GF-D8 (cell line): Measurements from ENCODE around the gene VAT1L.
"Not testable (repeated sequence)": the region's sequence is repeated elsewhere in the genome, so short reads cannot be mapped to it uniquely, and the experiment has no call there.

Experiments used
- DNase-seq: peaks from one replicate; lab custom pipeline; 2025; lab: John Stamatoyannopoulos, UW

VAT1L gene

DNA sequence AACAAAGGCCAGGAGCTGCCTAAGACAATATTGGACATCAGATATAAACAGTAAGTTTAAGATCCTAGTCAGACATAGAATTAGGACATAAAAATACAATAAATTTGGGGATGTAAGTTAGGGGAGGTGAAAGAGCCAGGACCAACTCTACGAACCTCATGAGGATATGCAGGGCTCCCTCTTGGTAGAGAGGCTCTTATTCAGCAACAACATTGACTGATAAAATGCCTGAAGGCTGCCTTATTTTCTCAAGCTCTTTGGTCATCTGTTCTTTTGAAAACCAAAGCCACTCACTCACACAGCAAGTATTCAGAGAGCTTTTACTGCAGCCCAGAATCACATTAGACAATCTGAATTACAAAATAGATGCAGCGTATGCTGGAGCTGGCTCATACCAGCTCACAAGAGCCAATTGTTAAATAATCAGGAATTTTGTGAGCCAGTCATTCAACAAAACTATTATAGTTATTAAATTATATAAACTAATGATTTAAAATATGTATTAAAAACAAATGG lies 125.4 kb downstream of the VAT1L start:
- DNase-seq: no peak

DNA sequence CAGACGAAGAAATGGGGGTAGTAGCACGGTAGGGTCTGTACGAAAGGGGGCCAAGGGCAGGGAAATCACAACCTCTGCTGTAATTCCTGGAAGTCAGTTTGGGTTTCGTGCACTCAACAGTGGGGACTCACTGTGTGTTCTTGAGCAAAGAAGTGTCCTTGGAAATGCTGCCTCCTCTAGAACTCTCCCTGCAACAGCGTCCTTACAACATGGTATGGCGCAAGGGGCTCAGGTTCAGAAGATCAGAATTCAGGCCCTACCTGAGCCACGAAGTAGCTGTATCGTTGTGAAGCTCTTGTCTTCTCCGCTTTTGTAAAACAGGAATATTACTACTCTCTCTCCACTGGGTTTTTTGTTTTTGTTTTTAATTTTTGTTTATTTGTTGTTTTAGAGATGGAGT lies 127.7 kb downstream of the VAT1L start:
- DNase-seq: no peak

DNA sequence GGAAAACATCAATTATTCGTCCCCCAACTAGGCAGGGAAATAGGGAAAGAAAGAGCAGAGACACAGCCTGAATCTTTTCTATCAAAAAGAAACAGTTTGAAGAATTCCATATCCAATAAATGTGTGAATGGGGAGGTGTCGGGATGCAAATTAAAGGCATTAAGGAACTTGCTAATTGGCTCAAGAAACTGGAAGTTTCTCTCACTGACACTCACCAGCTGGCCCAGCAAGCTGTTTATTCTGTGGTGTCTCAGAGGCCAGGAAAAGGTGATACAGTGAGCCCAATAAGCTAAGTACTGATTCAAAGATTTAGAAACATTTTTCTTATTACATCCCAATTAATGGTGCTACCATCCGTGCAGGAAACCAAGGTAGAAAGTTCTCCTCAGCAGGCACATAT lies 129.6 kb downstream of the VAT1L start:
- no peak for DNase-seq

DNA sequence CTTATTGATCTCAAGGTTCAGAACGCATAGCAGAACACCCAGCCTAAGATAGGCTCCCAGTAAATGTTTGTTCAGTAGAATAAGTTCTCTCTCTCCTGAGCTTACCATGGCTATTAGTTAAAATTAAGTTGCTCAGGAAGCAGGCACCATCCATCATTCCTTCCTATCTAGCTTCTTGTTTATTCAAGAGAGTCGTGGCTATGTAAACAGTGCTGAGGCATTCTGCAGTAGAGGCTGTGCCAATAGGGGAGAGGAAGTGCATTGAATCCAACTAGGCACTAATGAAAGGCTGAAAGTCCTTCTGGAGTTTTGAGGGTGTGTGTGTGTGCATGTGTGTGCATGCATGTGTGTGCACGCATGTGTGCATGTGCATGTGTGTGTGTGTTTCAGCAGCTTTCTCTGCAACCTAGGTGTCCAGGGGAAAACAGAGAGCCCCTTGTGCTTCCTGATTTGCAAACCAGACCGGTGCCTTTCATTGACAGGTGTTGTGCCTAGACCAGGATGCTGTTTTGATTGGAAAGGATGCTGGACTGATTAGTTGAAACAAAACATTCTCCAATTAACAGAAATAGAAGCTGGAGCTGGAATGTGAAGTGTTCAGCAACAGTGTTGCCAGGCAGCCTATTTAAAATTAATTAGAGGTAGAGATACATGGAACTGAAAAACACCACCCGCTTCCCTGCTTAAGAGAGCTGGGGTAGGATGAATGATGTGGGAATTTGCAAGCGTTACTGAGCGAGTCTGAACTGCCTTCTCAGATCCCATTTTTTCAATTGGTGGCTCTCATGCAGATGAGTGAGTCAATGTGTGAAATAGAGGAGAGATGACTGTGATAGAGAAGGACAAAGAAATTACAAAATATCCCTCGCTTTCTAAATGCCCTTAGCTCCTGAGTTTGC lies 130.7 kb downstream of the VAT1L start:
- no peak for DNase-seq

DNA sequence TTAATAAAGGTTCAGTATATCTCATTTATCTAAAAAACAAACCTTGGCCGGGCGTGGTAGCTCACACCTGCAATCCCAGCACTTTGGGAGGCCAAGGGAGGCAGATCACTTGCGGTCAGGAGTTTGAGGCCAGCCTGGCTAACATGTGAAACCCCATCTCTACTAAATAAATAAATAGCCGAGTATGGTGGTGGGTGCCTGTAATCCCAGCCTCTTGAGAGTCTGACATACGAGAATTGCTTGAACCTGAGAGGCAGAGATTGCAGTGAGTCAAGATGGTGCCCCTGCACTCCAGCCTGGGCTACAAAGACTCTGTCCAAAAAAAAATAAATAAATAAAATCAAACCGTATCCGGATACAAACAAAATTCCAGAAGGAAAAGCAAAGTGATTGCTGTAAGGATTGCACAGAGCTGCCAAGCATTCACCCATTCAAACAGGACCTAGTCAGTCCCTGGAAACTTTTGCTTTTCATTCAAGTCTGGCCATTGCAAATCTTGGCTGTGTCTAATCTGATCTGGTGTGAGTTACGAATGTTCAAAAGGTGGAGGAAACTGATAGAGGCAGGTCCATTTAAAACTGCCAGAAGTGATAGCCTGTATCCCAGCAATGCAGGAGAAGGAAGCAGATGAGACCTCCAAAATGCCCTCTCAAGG lies 131.5 kb downstream of the VAT1L start:
- DNase-seq: no peak

DNA sequence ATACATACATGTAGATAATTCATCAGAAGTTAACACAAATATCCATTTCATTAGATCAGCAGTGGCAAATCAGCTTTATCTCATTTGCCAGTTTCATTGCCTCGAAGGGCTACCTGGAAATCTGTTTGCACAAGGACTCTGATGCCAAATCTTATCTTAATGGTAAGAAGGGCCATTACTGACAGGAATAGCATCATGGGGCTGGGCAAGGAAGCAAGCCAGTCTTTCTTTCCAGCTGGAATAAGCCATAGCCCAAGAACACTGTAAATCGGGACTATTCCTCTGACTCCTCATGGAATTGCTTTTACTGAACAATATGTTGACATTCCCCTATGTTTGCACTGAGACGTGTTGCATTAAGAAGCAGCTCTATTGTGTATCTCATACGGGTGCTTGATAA lies 132.6 kb downstream of the VAT1L start:
- DNase-seq: no peak

DNA sequence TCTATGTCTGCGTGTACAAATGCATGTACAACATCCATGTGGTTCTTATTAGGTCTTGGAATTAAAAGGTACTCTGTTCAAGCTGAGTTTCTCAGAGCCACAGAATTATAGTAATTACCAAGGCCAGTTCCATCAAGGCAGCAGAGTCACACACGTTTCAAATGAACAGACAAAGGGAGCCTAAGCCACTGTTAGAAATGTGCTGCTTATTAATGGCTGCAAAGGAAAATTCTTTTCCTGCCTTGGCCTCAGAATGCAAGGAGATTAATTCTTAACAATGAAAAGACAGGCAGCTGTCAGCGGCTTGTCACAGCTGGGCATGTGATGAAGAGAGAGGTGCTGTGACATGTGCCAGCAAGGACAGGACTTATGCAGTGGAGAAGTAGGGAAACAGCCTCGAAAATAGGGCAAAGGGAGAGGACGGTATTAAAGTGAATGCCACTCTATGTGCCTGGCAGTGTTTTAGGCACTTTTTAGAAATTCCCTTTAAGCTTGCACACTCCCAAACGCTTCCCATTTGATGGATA lies 133.9 kb downstream of the VAT1L start:
- no peak for DNase-seq

DNA sequence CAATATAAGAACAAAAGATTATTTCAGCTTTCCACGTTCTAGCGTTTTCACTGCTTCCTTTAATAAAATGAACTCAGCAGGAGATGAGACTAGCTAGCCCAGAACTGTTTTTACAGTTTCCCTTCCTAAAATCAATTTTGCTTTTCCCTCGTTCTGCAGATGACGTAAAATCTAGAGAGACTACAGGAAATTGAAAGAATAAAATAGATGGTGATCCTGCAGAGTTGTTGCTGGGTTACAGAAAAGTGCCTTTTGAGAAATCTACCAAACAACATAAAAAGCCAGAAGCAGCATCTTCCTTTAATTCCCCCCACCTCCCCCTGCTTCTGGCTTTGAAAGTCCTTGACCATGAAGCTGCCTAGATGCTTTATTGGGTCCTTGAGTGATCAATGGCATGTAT lies 137.2 kb downstream of the VAT1L start:
- DNase-seq: no peak

DNA sequence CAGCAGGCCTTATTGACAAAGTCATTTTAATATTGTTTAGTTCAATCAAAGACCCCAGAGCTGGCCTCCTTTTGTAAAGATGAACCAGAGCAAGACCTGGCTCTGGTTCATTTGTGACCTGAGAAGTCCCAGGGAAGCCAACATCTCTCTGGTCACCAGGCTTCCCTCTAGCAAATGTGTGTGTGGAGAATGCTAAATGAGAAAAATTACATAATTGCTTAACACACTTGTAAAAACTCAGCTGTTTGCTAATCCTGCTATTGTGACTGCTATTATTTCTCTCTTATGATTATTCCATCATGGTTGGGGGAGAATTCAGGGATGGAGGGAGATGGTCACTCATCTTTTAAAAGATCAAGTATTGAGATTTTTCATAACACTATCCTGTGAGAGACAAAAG lies 139.7 kb downstream of the VAT1L start:
- DNase-seq: no peak

DNA sequence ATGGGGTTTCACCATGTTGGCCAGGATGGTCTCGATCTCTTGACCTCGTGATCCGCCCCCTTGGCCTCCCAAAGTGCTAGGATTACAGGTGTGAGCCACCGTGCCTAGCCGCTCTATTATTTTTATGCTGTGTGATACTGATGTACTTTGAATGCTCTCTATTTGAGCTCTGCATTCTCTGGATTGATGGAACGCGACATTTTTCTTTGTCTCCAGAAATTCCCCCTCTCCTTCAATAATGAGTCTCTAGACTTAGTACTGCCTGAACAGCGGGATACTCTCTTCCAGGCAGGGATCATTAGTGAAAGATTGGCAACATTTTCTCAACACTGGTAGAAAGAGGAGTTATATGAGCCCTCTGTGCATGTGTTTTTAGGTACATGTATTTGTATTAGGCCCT lies 140.6 kb downstream of the VAT1L start:
- DNase-seq: no peak

DNA sequence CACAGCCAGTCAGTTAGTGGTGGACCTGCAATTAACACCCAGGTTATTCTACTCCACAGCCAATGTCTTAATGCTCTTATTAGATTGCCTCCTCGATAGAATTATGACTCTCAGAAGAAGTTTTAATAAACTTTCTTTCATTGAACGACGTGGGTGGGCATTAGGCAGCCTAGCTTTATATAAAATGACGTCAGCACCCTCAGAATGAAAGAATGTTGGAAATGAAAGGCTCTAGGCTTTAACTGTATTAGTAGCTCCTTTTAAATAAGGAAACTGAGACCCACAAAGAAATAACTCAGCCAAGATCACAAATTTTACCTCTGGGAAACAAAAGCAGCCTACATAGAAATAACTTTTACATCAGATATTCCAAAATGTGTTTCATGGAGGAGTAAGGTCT lies 142.7 kb downstream of the VAT1L start:
- DNase-seq: no peak

DNA sequence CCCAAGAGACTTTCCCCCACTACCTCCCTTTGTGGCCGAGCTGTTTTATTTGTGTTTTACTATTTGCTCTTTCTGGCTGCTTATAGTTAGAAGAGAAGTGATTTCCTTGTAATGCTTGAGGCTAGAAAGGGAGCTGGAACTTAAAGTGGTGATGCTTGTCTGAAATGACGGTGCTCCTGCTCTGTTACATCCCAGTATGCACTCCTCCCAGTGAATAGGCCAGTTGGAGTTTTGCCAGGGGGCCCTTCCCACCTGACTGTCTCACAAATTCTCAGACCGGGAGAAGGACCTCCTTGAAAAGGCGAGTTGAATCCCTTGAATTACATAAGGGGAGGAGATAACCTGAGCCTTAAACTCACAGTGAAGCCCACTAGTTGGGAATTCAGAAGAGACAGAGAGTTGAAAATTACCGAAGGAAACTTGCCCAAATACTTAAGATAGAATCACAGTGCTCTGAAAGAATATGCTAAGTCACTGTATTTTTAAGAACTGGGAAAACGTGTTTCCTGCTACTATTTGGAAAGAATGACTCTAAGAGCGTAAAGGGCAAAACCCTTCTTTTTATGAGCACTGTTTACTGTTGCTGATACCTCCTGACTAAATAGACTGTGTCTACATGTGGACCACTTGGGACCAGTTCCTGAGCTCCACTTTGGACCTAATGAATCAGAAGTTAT lies 149.2 kb downstream of the VAT1L start:
- no peak for DNase-seq

DNA sequence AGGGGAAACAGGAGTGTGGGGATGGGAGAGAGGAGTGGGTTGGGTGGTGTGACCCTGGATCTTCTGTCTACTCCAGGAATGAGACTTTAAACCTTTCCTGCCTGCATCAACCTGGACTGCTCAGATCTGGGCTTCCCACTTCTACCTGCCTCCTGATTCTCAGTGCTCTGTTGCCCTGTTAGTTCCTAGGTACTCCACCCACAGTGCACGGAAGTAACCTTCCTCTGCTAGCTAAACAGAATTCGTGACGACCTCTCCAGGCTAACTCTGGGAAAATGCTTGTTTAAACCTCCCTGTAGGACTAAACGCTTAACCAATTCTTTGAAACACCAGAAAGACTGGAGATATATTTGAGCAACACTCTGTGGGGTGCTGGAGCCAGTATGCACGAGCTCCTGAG lies 150.5 kb downstream of the VAT1L start:
- no peak for DNase-seq

DNA sequence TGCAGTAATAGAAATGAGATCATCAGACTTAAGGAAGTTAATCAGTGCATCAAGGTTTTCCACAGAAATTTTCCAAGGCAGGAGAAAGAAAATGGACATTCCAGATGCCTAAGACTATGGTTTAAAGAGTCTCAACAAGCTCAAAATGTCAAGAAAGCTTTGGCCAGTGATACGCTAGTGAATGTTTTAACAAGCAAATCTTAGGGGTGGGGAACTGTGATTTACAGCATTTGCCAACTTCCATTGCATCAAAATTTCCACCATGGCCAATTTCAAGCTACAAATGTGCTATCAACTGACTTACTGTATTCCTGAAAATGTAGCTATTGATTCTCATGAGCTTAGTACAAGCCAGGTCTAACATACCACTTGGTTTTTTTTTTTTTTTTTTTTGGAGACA lies 151.6 kb downstream of the VAT1L start:
- no peak for DNase-seq

DNA sequence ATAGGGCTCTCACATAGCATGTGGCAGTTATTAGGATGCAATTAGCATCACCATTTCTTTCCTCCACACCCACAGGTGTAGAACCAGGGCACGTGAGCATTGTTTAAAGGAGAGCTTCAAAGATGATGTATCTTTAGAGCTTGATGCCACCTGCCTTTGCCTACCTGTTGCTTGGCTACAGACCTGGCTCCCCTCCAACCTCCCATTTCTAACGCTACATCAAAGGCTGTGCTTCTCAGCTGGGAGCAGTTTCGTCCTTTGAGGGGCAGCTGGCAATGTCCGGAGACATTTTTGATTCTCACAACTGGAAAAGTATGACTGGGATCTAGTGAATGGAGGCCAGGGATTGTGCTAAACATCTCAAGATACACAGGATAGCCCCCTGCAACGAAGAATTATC lies 155.4 kb downstream of the VAT1L start:
- no peak for DNase-seq

DNA sequence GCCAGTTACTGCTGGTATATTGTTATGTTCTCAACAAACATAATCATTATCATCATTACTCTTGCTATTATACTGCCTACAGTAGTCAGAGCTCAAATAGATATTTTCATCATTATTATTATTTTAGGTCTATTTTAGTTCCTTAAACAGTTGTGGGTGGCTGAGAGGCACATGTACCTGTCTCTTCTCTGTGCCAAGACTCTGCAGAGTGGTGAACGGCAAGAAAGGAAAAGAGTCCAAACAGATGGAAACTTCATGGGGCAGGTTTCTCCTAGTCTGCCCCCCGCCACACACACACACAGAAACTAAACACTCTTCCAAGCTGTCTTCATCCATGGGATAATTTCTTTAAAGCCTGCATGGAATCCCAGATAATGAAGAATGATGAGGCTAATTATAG lies 156.3 kb downstream of the VAT1L start:
- DNase-seq: no peak

DNA sequence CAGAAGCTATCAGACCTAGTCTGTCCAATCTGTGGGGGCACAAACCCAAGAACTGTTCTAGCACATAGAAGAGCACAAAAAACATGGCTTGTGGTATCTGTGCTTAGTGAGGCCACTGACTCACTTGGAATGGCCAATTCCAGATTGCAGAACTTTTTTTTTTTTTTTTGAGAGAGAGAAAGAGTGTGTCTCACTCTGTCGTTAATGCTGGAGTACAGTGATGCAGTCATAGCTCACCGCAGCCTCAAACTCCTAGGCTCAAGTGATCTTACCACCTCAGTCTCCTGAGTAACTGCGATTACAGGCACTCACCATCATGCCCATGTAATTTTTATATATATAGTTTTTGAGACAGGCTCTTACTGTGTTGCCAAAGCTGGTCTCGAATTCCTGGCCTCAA lies 156.8 kb downstream of the VAT1L start:
- no peak for DNase-seq

DNA sequence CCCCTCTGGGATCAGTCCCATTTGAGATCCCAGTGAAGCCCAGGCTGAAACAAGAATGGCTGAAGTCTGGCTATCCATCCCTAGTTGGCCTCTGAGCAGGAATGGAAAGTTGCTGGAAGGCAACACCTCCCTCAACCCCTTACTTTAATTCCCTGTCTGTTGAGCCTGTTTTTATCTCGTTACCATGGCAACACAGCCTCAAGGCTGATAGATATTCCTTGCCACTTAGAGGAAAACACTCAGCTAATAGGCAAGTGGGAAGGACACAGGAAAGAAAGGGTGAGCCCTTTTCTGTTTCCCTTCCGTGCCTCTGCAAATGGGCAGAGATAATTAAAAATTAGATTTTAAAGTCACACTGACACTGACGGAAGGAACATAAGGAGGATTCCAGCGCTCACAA lies 158.5 kb downstream of the VAT1L start:
- no peak for DNase-seq

DNA sequence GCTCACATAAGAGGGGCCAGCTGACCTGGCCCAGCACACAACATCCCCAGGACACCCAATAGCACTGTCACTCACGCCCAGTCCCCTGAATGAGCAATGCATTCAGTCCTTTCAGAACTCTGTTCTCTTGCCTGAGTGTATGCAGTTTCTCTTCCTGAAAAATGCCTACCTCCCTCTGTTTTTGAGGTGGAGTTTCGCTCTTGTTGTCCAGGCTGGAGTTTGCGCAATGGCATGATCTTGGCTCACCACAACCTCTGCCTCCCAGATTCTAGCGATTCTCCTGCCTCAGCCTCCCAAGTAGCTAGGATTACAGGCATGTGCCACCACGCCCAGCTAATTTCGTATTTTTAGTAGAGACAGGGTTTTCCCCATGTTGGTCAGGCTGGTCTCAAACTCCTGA lies 159.2 kb downstream of the VAT1L start:
- not testable (repeated sequence) for DNase-seq

DNA sequence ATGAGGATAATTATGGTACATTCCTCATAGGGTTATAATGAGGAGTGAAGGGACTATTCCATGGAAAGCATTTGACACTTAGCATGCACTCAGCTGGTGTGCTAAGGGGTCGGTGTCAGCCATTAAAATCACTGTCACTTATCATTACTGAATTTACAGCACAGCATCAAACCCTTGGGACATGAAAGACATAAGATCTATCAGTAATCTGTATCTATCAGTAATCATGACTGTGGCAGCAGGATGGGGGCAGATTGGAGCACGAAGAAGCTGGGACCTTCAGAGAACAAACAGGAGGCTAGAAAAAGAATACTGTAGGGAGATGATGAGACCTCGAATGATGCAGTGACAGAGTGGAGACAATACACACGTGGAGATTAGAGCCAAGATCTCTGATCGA lies 160.5 kb downstream of the VAT1L start:
- no peak for DNase-seq

DNA sequence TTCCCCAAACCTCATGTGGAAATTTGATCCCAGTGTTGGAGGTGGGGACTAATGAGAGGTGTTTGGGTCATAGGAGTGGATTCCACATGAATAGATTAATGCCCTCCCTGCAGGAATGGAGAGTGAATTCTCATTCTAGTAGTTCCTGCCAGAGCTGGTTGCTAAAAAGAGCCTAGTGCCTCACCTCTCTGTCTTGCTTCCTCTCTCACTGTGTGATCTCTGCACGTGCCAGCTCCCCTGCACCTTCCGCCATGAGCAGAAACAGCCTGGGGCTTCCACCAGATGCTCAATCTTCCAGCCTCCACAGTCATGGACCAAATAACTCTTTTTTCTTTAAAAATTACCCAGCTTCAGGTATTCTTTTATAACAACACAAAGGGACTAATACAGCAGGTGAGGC lies 161.1 kb downstream of the VAT1L start:
- no peak for DNase-seq

DNA sequence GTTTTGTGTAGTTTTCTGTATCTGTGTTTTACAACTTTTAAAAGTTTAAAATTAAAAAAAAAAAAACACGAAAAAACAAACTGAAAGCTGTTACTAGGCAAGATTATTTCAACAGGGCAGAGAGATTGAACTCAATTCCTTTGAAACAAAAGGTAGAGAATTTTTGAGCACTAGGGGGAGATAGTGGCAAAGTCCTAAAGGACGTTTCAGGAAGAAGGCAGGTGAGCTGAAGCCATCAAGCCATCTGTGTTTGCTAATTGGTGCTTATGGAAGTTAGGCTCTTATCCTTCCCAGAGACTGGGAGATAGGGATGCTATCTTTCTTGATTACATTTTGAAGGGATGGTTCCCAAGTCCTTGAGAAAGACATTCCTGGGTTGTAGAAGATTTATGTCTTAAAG lies 163.4 kb downstream of the VAT1L start:
- no peak for DNase-seq

DNA sequence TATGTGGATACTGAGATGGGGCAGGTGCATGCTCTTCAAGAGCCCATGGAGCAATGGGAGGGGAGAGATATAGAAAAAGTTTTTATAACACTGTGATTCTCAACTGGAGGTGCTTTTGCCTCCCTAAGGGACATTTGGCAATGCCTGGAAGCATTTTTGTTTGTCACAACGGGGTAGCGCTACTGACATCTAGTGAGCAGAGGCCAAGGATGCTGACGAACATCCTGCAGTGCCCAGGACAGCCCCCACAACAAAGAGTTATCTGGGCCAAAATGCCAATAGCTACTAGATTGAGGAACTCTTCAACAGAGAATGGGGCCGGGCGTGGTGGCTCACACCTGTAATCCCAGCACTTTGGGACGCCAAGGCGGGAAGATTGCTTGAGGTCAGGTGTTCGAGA lies 166.8 kb downstream of the VAT1L start:
- DNase-seq: no peak
